GM12892 (cell line): Measurements from ENCODE around the gene CDH4.

ENCODE experiments used
- DNase-seq: peaks from one replicate; pipeline ENCODE4 v3.0.0; 2011; ENCODE audit not compliant: insufficient read length
- FAIRE-seq: peaks from 2 replicates; lab custom pipeline; 2011; peaks lifted over from hg19 to GRCh38; lab: Jason Lieb, UNC
- POLR2A ChIP-seq: IDR thresholded peaks from 2 replicates; pipeline ENCODE4 v1.6.1; 2011; ENCODE audit warnings: low read depth, low read length, control low read depth
- POLR2AphosphoS5 ChIP-seq: IDR thresholded peaks from 2 replicates; pipeline ENCODE4 v1.6.1; 2011; ENCODE audit warnings: low read depth, low read length, control low read depth
- TAF1 ChIP-seq: IDR thresholded peaks from 2 replicates; pipeline ENCODE4 v1.6.1; 2011; ENCODE audit warnings: low read depth, mild to moderate bottlenecking, control low read depth, low read length, borderline replicate concordance

Gene CDH4

GRCh38 chr20:61769286-61769832 is 517.3 kb downstream of the CDH4 start:
- no peak for FAIRE-seq
- TF ChIP-seq TAF1 (no peak), POLR2A (no peak), POLR2AphosphoS5 (no peak)
- DNase-seq: no peak

- DNase-seq: no peak
- no peak for FAIRE-seq
- TF ChIP-seq POLR2A: no peak
- TF ChIP-seq POLR2AphosphoS5: no peak
- no peak for TF ChIP-seq TAF1
These were observed 518.1 kb downstream of the CDH4 start for GRCh38 chr20:61770113-61770585.

- TF ChIP-seq POLR2A (no peak), TAF1 (no peak), POLR2AphosphoS5 (no peak)
- FAIRE-seq: no peak
- no peak for DNase-seq
These were observed 519.8 kb downstream of the CDH4 start for GRCh38 chr20:61771805-61772350.

- no peak for FAIRE-seq
These were observed 521.0 kb downstream of the CDH4 start for GRCh38 chr20:61772828-61773631.

GRCh38 chr20:61773926-61774587 is 522.0 kb downstream of the CDH4 start:
- TF ChIP-seq POLR2A (no peak), TAF1 (no peak), POLR2AphosphoS5 (no peak)
- no peak for FAIRE-seq

More at GRCh38 chr20:61772828-61773631, 521.0 kb downstream of the CDH4 start:
- TF ChIP-seq TAF1: no peak
- TF ChIP-seq POLR2AphosphoS5: no peak
- no peak for TF ChIP-seq POLR2A
- no peak for DNase-seq

GRCh38 chr20:61775423-61775822 is 523.4 kb downstream of the CDH4 start:
- DNase-seq (no peak), FAIRE-seq (no peak)
- TF ChIP-seq TAF1 (no peak), POLR2A (no peak), POLR2AphosphoS5 (no peak)

More at GRCh38 chr20:61773926-61774587, 522.0 kb downstream of the CDH4 start:
- DNase-seq: no peak

- TF ChIP-seq POLR2A: no peak
- no peak for TF ChIP-seq POLR2AphosphoS5
- no peak for TF ChIP-seq TAF1
- DNase-seq (no peak), FAIRE-seq (no peak)
These were observed 524.5 kb downstream of the CDH4 start for GRCh38 chr20:61776491-61777075.

- FAIRE-seq: no peak
- DNase-seq: no peak
- TF ChIP-seq POLR2A: no peak
- TF ChIP-seq POLR2AphosphoS5: no peak
- no peak for TF ChIP-seq TAF1
These were observed 525.9 kb downstream of the CDH4 start for GRCh38 chr20:61777773-61778494.

GRCh38 chr20:61778495-61778863 is 526.4 kb downstream of the CDH4 start:
- FAIRE-seq: no peak
- TF ChIP-seq POLR2AphosphoS5: no peak
- no peak for TF ChIP-seq POLR2A
- no peak for TF ChIP-seq TAF1
- no peak for DNase-seq

GRCh38 chr20:61779176-61779965 is 527.3 kb downstream of the CDH4 start:
- DNase-seq (no peak), FAIRE-seq (no peak)
- TF ChIP-seq POLR2A (no peak), POLR2AphosphoS5 (no peak)
